GM19438 (cell line): ENCODE measurements around the gene NLRC5.
"Not testable (repeated sequence)": the region's sequence is repeated elsewhere in the genome, so short reads cannot be mapped to it uniquely, and the experiment has no call there.

Source experiments
- ATAC-seq: cut with Tn5 transposase; IDR thresholded peaks from one replicate; pipeline ENCODE4 v1.9.1; 2021; ENCODE audit warnings: low read depth; ENCODE audit not compliant: unreplicated experiment

Gene NLRC5

GRCh38 chr16:56980792-56981724 is 8.3 kb upstream of the NLRC5 start:
- no peak for ATAC-seq

GRCh38 chr16:56981729-56982271 is 7.6 kb upstream of the NLRC5 start:
- ATAC-seq, result no peak

- no peak for ATAC-seq
Observed at GRCh38 chr16:56982695-56983094, 6.7 kb upstream of the NLRC5 start.

GRCh38 chr16:56983211-56983751 is 6.1 kb upstream of the NLRC5 start:
- no peak for ATAC-seq

- no peak for ATAC-seq
Observed at GRCh38 chr16:56984639-56985038, 4.7 kb upstream of the NLRC5 start.

- no peak for ATAC-seq
Observed at GRCh38 chr16:56985288-56985961, 3.9 kb upstream of the NLRC5 start.

- no peak for ATAC-seq
Observed at GRCh38 chr16:56985962-56986360, 3.4 kb upstream of the NLRC5 start.

- no peak for ATAC-seq
Observed at GRCh38 chr16:56986361-56986760, 3.0 kb upstream of the NLRC5 start.

GRCh38 chr16:56986908-56987307 is 2.4 kb upstream of the NLRC5 start:
- ATAC-seq, result not testable (repeated sequence)

- ATAC-seq, result no peak
Observed at GRCh38 chr16:56987692-56988091, 1.7 kb upstream of the NLRC5 start.

GRCh38 chr16:56988161-56988947 is 1.0 kb upstream of the NLRC5 start:
- ATAC-seq, result no peak

GRCh38 chr16:56989988-56990387 is 631 bp downstream of the NLRC5 start:
- ATAC-seq, result no peak

GRCh38 chr16:56990407-56991286 is 1.3 kb downstream of the NLRC5 start:
- ATAC-seq, result no peak

GRCh38 chr16:56992431-56992830 is 3.1 kb downstream of the NLRC5 start:
- not testable (repeated sequence) for ATAC-seq

- ATAC-seq, result no peak
Observed at GRCh38 chr16:56993204-56993603, 3.8 kb downstream of the NLRC5 start.

GRCh38 chr16:56994311-56994710 is 5.0 kb downstream of the NLRC5 start:
- no peak for ATAC-seq

- no peak for ATAC-seq
Observed at GRCh38 chr16:56995136-56995805, 5.9 kb downstream of the NLRC5 start.

GRCh38 chr16:56997264-56997663 is 7.9 kb downstream of the NLRC5 start:
- ATAC-seq, result no peak

- no peak for ATAC-seq
Observed at GRCh38 chr16:56997931-56998330, 8.6 kb downstream of the NLRC5 start.
